Measurements from ENCODE around the gene DRAXIN. TPM values are rescaled to one million over a fixed set of nuclear protein-coding genes. Genes with fewer than 3 reads are reported as not detected.

DRAXIN gene
- total RNA-seq, 1 donor from 2014 or later: 9.7 TPM

DNA sequence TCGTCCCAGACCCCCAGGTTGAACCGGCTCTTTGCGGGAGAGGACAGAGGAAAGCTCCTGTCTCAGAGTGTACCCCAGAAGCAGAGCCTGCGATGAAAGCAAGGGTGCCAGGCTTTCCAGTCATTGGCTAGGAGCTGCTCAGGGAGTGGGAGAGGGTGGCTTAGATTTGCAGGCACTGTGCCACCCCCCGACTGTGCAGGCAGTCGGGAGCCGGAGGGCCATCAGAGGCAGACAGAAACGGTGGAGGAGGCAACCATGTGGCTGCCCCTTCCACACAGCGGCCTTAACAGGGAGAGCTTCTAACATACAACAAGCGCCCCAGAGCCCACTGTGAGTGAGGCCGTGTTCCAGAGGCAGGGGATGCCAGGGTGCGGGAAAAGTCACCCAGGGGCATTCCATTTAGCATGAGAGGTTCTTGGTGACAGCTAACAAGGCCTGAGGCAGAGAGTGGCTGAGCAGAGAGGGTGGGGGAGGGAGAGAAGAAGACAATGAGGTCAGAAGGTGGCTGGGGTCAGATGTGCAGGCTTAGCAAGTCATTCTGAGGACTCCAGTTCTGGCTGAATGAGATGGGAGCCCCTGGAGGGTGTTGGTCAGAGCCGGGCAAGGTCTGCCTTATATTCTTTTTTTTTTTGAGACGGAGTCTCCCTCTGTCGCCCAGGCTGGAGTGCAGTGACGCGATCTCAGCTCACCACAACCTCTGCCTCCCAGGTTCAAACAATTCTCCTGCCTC lies 61.0 kb downstream of the DRAXIN start:
- Mint-ChIP-seq H3K4me3 (peak overlapping the region; percentile 8), H3K36me3 (ENCODE audit: low read depth) (no peaks in the 10 kb centered on the region), H3K27me3 (ENCODE audit: low read depth) (peaks cover 8% of the 10 kb centered on the region), H3K27ac (ENCODE audit: unreplicated experiment) (no peak overlapping the region), H3K9me3 (no peaks in the 10 kb centered on the region), H3K4me1 (peaks cover 12% of the 10 kb centered on the region)
- TF ChIP-seq, protein P1, sequence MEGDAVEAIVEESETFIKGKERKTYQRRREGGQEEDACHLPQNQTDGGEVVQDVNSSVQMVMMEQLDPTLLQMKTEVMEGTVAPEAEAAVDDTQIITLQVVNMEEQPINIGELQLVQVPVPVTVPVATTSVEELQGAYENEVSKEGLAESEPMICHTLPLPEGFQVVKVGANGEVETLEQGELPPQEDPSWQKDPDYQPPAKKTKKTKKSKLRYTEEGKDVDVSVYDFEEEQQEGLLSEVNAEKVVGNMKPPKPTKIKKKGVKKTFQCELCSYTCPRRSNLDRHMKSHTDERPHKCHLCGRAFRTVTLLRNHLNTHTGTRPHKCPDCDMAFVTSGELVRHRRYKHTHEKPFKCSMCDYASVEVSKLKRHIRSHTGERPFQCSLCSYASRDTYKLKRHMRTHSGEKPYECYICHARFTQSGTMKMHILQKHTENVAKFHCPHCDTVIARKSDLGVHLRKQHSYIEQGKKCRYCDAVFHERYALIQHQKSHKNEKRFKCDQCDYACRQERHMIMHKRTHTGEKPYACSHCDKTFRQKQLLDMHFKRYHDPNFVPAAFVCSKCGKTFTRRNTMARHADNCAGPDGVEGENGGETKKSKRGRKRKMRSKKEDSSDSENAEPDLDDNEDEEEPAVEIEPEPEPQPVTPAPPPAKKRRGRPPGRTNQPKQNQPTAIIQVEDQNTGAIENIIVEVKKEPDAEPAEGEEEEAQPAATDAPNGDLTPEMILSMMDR (conservative IDR thresholded peaks at IDR 0.05): no peak
- DNase-seq (ENCODE audit: low read depth, low spot score): no peak

GRCh38 chr1:11753555-11754208 lies 62.2 kb downstream of the DRAXIN start:
- Mint-ChIP-seq H3K9me3 (no peaks in the 10 kb centered on the region), H3K4me3 (no peak overlapping the region), H3K4me1 (peaks cover 12% of the 10 kb centered on the region), H3K27me3 (ENCODE audit: low read depth) (peaks cover 8% of the 10 kb centered on the region), H3K27ac (ENCODE audit: unreplicated experiment) (no peak overlapping the region), H3K36me3 (ENCODE audit: low read depth) (no peaks in the 10 kb centered on the region)
- no peak for DNase-seq (ENCODE audit: low read depth, low spot score)
- TF ChIP-seq, protein P1 (conservative IDR thresholded peaks at IDR 0.05): no peak

DNA sequence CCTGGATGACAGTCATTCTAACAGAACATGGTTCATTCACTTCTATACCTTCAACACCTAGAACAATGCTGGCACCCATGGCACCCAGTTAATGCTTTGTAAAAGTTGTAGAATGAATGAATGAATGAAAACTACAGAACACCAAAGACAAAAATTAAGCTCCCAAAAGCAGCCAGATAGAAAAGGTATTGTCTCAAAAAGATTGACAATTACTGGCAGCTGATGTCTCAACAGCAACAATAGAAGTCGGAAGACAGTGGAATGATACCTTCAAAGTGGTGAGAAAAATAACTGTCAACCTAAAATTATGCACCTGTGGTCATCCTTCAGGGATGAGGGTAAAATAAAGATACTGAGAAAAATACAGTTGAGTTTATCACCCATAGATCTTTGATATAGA lies 65.5 kb downstream of the DRAXIN start:
- no peak overlapping the region for H3K4me3 Mint-ChIP-seq
- TF ChIP-seq, protein P1 (conservative IDR thresholded peaks at IDR 0.05): no peak
- H3K9me3 Mint-ChIP-seq: no peaks in the 10 kb centered on the region
- H3K4me1 Mint-ChIP-seq: peaks cover 9% of the 10 kb centered on the region
- H3K27me3 Mint-ChIP-seq (ENCODE audit: low read depth): peaks cover 27% of the 10 kb centered on the region
- no peak overlapping the region for H3K27ac Mint-ChIP-seq (ENCODE audit: unreplicated experiment)
- H3K36me3 Mint-ChIP-seq (ENCODE audit: low read depth): no peaks in the 10 kb centered on the region
- no peak for DNase-seq (ENCODE audit: low read depth, low spot score)

DNA sequence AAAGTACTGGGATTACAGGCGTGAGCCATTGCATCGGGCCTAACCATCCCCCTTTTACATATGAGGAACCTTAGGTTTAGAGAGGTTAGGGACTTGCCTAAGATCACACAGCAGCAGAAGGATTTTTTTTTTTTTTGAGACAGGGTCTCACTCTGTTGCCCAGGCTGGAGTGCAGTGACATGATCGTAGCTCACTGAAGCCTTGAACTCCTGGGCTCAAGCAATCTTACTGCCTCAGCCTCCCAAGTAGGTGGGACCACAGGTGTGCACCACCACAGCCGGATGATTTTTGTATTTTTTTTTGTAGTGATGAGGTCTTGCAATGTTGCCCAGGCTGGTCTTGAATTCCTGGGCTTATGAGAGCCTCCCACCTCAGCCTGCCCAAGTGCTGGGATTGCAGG lies 68.3 kb downstream of the DRAXIN start:
- Mint-ChIP-seq H3K36me3 (ENCODE audit: low read depth) (no peaks in the 10 kb centered on the region), H3K4me3 (no peak overlapping the region), H3K27me3 (ENCODE audit: low read depth) (peaks cover 42% of the 10 kb centered on the region), H3K9me3 (no peaks in the 10 kb centered on the region), H3K4me1 (peaks cover 18% of the 10 kb centered on the region), H3K27ac (ENCODE audit: unreplicated experiment) (no peak overlapping the region)
- no peak for DNase-seq (ENCODE audit: low read depth, low spot score)
- TF ChIP-seq, protein P1 (conservative IDR thresholded peaks at IDR 0.05): no peak

DNA sequence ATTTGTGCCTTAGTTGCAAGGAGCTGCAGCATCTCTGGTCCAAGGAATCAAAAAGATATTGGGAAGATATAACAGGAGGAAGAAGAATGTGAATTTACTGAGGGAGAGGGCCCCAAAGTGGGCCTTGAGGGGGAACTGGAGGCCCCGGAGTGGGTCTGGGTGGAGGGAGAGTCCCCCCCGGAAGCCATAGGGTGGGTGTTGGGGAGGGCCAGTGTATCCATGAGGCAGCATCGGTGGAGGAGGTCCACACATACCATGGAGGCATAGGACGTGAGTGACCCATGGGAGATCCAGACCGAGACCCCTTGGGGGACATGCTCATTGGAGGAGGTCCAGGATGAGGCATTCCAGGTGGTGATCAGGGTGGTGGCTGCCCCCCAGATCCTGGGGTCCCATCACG lies 69.8 kb downstream of the DRAXIN start:
- H3K4me3 Mint-ChIP-seq: no peak overlapping the region
- peaks cover 37% of the 10 kb centered on the region for H3K27me3 Mint-ChIP-seq (ENCODE audit: low read depth)
- H3K36me3 Mint-ChIP-seq (ENCODE audit: low read depth): no peaks in the 10 kb centered on the region
- H3K4me1 Mint-ChIP-seq: peaks cover 18% of the 10 kb centered on the region
- DNase-seq (ENCODE audit: low read depth, low spot score): no peak
- no peak overlapping the region for H3K27ac Mint-ChIP-seq (ENCODE audit: unreplicated experiment)
- TF ChIP-seq, protein P1 (conservative IDR thresholded peaks at IDR 0.05): no peak
- no peaks in the 10 kb centered on the region for H3K9me3 Mint-ChIP-seq

Measured in neural crest cell (in vitro differentiated cells).